Neural cell (in vitro differentiated cells): Measurements from ENCODE around the gene NEDD9. TPM values are rescaled to one million over a fixed set of nuclear protein-coding genes. Genes with fewer than 3 reads are reported as not detected.

Source experiments
- H2AFZ ChIP-seq: fragments of 200-600, 300-800 bp; sonication (generic), shearing (Covaris generic); 2 replicates; pipeline ENCODE4 v1.6.0; 2014; ENCODE audit warnings: low read depth, mild to moderate bottlenecking, antibody characterized with exemption, low read length, moderate library complexity
- H3F3A ChIP-seq: fragments of 200-600 bp; shearing (Covaris generic); 2 replicates; pipeline ENCODE4 v1.6.1; 2016; ENCODE audit warnings: mild to moderate bottlenecking, moderate library complexity, mixed read lengths, antibody characterized with exemption, low read length; ENCODE audit not compliant: insufficient read depth, poor library complexity, severe bottlenecking
- H3K27ac ChIP-seq: fragments of 200-600, 300-800 bp; sonication (generic), shearing (Covaris generic); 2 replicates; pipeline ENCODE4 v1.5.1; 2014; ENCODE audit warnings: mild to moderate bottlenecking, low read length, moderate library complexity
- H3K27me3 ChIP-seq: fragments of 300-800, 200-600 bp; sonication (generic), shearing (Covaris generic); 2 replicates; pipeline ENCODE4 v1.6.0; 2014; ENCODE audit warnings: mild to moderate bottlenecking, low read depth, low read length, moderate library complexity; ENCODE audit not compliant: insufficient read depth
- H3K36me3 ChIP-seq: fragments of 300-800, 200-600 bp; sonication (generic), shearing (Covaris generic); 2 replicates; pipeline ENCODE4 v1.5.1; 2014; ENCODE audit warnings: mild to moderate bottlenecking, antibody characterized with exemption, low read length, moderate library complexity; ENCODE audit not compliant: insufficient read depth
- H3K4me2 ChIP-seq: fragments of 300-800, 200-600 bp; sonication (generic), shearing (Covaris generic); 2 replicates; pipeline ENCODE4 v1.6.0; 2014; ENCODE audit warnings: mild to moderate bottlenecking, low read length
- H3K4me3 ChIP-seq: fragments of 300-800, 200-600 bp; sonication (generic), shearing (Covaris generic); 2 replicates; pipeline ENCODE4 v1.5.1; 2014; ENCODE audit warnings: mild to moderate bottlenecking, low read length, moderate library complexity
- H3K79me2 ChIP-seq: fragments of 200-600 bp; shearing (Covaris generic); replicated peaks from 2 replicates; pipeline ENCODE4 v1.6.0; 2014; ENCODE audit warnings: mild to moderate bottlenecking, low read length, moderate library complexity; ENCODE audit not compliant: insufficient read depth
- H3K9ac ChIP-seq: fragments of 300-800, 200-600 bp; sonication (generic), shearing (Covaris generic); 2 replicates; pipeline ENCODE4 v1.6.1; 2016; ENCODE audit warnings: mild to moderate bottlenecking, low read length, mixed read lengths
- H3K9me2 ChIP-seq: fragments of 200-600 bp; shearing (Covaris generic); 2 replicates; pipeline ENCODE4 v1.6.1; 2016; ENCODE audit warnings: mild to moderate bottlenecking, low read length, mixed read lengths; ENCODE audit not compliant: insufficient read depth
- H3K9me3 ChIP-seq: fragments of 200-600, 300-800 bp; sonication (generic), shearing (Covaris generic); 2 replicates; pipeline ENCODE4 v1.6.1; 2016; ENCODE audit warnings: mild to moderate bottlenecking, mixed run types, low read length, moderate library complexity, mixed read lengths
- H4K20me1 ChIP-seq: fragments of 200-600 bp; shearing (Covaris generic); 2 replicates; pipeline ENCODE4 v1.6.1; 2016; ENCODE audit warnings: mild to moderate bottlenecking, mixed run types; ENCODE audit not compliant: insufficient read depth
- EP300 ChIP-seq: fragments of 450-650 bp; conservative IDR thresholded peaks from 2 replicates; pipeline ENCODE4 v1.6.1; 2014; ENCODE audit warnings: antibody characterized with exemption, mild to moderate bottlenecking, moderate library complexity; ENCODE audit not compliant: poor library complexity, severe bottlenecking
- EZH2 ChIP-seq: fragments of 200-600, 300-800 bp; shearing (Covaris generic), sonication (generic); IDR thresholded peaks from 2 replicates; pipeline ENCODE4 v1.6.1; 2014; ENCODE audit warnings: antibody characterized with exemption, low read length, borderline replicate concordance, mild to moderate bottlenecking; ENCODE audit not compliant: insufficient read depth, poor library complexity, severe bottlenecking
- MXI1 ChIP-seq: fragments of 450-650 bp; conservative IDR thresholded peaks from 2 replicates; pipeline ENCODE4 v1.6.1; 2014; ENCODE audit warnings: antibody characterized with exemption, mild to moderate bottlenecking; ENCODE audit not compliant: poor library complexity, severe bottlenecking
- POLR2AphosphoS5 ChIP-seq: IDR thresholded peaks from 2 replicates; pipeline ENCODE4 v1.6.1; 2012
- RAD21 ChIP-seq: fragments of 450-650 bp; conservative IDR thresholded peaks from 2 replicates; pipeline ENCODE4 v1.6.1; 2014; ENCODE audit warnings: antibody characterized with exemption, mild to moderate bottlenecking, moderate library complexity
- SMC3 ChIP-seq: fragments of 450-650 bp; conservative IDR thresholded peaks from 2 replicates; pipeline ENCODE4 v1.6.1; 2014; ENCODE audit warnings: antibody characterized with exemption, mild to moderate bottlenecking, moderate library complexity; ENCODE audit not compliant: poor library complexity
- TAF1 ChIP-seq: IDR thresholded peaks from 2 replicates; pipeline ENCODE4 v1.6.1; 2012; ENCODE audit warnings: low read depth
- polyA minus RNA-seq: library from RNA; depleted of rRNA, polyadenylated mRNA; stranded (reverse); fragments of >200 nt; gene quantifications from 2 replicates; pipeline ENCODE4 v1.2.3, GENCODE V29; 2014
- polyA plus RNA-seq: library from polyadenylated mRNA; depleted of rRNA; stranded (reverse); fragments of >200 nt; gene quantifications from 2 replicates; pipeline ENCODE4 v1.2.3, GENCODE V29; 2014
- TF ChIP-seq, protein P1 (sequence below): fragments of 450-650 bp; IDR thresholded peaks from 2 replicates; pipeline ENCODE4 v1.5.1; 2014; ENCODE audit warnings: antibody characterized with exemption, mild to moderate bottlenecking, moderate library complexity; ENCODE audit not compliant: poor library complexity, severe bottlenecking
- TF ChIP-seq, protein P2 (sequence below): IDR thresholded peaks from 2 replicates; pipeline ENCODE4 v1.6.1; 2012; ENCODE audit warnings: borderline replicate concordance

The NEDD9 gene, protein sequence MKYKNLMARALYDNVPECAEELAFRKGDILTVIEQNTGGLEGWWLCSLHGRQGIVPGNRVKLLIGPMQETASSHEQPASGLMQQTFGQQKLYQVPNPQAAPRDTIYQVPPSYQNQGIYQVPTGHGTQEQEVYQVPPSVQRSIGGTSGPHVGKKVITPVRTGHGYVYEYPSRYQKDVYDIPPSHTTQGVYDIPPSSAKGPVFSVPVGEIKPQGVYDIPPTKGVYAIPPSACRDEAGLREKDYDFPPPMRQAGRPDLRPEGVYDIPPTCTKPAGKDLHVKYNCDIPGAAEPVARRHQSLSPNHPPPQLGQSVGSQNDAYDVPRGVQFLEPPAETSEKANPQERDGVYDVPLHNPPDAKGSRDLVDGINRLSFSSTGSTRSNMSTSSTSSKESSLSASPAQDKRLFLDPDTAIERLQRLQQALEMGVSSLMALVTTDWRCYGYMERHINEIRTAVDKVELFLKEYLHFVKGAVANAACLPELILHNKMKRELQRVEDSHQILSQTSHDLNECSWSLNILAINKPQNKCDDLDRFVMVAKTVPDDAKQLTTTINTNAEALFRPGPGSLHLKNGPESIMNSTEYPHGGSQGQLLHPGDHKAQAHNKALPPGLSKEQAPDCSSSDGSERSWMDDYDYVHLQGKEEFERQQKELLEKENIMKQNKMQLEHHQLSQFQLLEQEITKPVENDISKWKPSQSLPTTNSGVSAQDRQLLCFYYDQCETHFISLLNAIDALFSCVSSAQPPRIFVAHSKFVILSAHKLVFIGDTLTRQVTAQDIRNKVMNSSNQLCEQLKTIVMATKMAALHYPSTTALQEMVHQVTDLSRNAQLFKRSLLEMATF
- polyA plus RNA-seq (0.11 TPM in 1 of 2 replicates, not detected in the other), polyA minus RNA-seq (0.24 and 0.81 TPM in 2 replicates)

DNA sequence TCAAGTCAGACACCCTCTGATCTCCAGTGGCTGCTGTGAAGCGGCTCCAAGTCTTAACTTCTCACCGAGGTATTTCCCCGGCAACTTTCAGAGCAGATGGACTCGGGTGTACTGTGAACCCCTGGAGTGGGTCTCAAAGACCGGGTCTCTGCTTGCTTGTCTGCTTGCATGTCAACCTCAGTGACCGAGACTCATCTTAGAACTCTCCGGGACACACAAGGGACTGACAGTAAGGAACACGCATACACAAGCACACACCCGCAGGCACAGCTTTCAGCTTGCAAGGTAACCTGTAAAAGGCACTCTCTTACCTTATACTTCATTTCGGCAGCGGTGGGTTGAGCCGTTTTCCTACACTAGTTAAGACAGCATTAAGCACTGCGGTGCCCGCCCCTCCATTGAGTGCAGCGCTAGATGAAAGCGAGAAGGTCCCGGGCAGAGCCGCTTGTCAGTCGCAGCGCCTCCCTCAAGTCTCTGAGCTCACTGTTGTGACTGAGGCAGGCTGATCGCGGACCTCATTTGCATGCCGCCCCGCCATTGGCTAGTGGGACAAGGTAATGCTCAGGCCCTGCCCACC is at the start of gene NEDD9:
Gene NEDD9, minus strand, starts transcription at position 476 of the 577 bp plus-strand sequence. Its CDS starts 153 bp downstream, at position 323.
- H3K9me2 ChIP-seq, result no peaks in the 10 kb centered on the region
- H3K9ac ChIP-seq, result peak within 1 kb of the TSS; percentile 46
- H3F3A ChIP-seq, result peaks cover 2% of the 10 kb centered on the region
- H4K20me1 ChIP-seq, result no peaks in the 10 kb centered on the region
- H3K27ac ChIP-seq, result no peak within 1 kb of the TSS
- no peaks in the 10 kb centered on the region for H3K9me3 ChIP-seq
- peak within 1 kb of the TSS; percentile 70 for H3K4me3 ChIP-seq
- peak within 1 kb of the TSS; percentile 70 for H3K4me2 ChIP-seq
- peaks cover 9% of the 10 kb centered on the region for H3K79me2 ChIP-seq
- no peaks in the 10 kb centered on the region for H3K27me3 ChIP-seq
- no peaks in the 10 kb centered on the region for H3K36me3 ChIP-seq
- peak within 1 kb of the TSS; percentile 18 for H2AFZ ChIP-seq
- TF ChIP-seq MXI1 (peak; percentile 12), TAF1 (no peak), SMC3 (no peak), EP300 (peak; percentile 29), EZH2 (no peak), POLR2AphosphoS5 (peak; percentile 51), RAD21 (no peak)
- TF ChIP-seq, protein P1, sequence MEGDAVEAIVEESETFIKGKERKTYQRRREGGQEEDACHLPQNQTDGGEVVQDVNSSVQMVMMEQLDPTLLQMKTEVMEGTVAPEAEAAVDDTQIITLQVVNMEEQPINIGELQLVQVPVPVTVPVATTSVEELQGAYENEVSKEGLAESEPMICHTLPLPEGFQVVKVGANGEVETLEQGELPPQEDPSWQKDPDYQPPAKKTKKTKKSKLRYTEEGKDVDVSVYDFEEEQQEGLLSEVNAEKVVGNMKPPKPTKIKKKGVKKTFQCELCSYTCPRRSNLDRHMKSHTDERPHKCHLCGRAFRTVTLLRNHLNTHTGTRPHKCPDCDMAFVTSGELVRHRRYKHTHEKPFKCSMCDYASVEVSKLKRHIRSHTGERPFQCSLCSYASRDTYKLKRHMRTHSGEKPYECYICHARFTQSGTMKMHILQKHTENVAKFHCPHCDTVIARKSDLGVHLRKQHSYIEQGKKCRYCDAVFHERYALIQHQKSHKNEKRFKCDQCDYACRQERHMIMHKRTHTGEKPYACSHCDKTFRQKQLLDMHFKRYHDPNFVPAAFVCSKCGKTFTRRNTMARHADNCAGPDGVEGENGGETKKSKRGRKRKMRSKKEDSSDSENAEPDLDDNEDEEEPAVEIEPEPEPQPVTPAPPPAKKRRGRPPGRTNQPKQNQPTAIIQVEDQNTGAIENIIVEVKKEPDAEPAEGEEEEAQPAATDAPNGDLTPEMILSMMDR, result peak; percentile 23
- TF ChIP-seq, protein P2, sequence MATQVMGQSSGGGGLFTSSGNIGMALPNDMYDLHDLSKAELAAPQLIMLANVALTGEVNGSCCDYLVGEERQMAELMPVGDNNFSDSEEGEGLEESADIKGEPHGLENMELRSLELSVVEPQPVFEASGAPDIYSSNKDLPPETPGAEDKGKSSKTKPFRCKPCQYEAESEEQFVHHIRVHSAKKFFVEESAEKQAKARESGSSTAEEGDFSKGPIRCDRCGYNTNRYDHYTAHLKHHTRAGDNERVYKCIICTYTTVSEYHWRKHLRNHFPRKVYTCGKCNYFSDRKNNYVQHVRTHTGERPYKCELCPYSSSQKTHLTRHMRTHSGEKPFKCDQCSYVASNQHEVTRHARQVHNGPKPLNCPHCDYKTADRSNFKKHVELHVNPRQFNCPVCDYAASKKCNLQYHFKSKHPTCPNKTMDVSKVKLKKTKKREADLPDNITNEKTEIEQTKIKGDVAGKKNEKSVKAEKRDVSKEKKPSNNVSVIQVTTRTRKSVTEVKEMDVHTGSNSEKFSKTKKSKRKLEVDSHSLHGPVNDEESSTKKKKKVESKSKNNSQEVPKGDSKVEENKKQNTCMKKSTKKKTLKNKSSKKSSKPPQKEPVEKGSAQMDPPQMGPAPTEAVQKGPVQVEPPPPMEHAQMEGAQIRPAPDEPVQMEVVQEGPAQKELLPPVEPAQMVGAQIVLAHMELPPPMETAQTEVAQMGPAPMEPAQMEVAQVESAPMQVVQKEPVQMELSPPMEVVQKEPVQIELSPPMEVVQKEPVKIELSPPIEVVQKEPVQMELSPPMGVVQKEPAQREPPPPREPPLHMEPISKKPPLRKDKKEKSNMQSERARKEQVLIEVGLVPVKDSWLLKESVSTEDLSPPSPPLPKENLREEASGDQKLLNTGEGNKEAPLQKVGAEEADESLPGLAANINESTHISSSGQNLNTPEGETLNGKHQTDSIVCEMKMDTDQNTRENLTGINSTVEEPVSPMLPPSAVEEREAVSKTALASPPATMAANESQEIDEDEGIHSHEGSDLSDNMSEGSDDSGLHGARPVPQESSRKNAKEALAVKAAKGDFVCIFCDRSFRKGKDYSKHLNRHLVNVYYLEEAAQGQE, result no peak

DNA sequence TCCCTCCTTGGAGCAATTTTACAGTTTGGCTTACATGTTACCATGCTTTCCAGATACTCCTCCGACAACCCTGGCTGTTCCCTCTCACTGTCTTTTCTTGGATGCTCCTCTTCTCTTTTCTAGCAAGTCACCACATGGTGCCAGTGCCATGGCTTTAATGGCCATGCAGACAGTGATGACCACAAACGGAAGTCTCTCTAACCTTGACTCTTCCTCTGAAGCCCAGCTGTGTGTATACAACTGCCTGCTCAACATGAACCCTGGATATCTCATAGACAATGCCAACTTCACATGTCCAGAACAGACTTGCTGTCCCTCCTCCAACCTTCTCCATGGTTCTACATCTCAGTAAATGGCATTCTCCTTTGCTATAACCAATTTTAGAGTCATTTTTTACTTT is 49.8 kb upstream of the NEDD9 start:
- Histone ChIP-seq H4K20me1 (no peaks in the 10 kb centered on the region), H3K27me3 (no peaks in the 10 kb centered on the region), H3K4me3 (no peak overlapping the region), H3K4me2 (no peak overlapping the region), H3K9me3 (no peaks in the 10 kb centered on the region), H2AFZ (no peak overlapping the region), H3K27ac (no peak overlapping the region), H3K36me3 (no peaks in the 10 kb centered on the region), H3F3A (no peaks in the 10 kb centered on the region), H3K9ac (no peak overlapping the region), H3K9me2 (no peaks in the 10 kb centered on the region), H3K79me2 (no peaks in the 10 kb centered on the region)
- TF ChIP-seq, protein P2, result no peak
- TF ChIP-seq EZH2 (no peak), POLR2AphosphoS5 (no peak), MXI1 (no peak)
- TF ChIP-seq, protein P1, result no peak
